ENCODE data around the gene ZAP70.

- TF ChIP-seq EZH2 (IDR thresholded peaks at IDR 0.05) (no peak), POLR2AphosphoS5 (IDR thresholded peaks at IDR 0.05; ENCODE audit: borderline replicate concordance, low read depth, low read length) (no peak)
These were observed 20.1 kb downstream of the ZAP70 start for GRCh38 chr2:97733341-97734035.

All from SK-N-MC (cell line).